Mucosa of descending colon (tissue), 3 donors: Measurements from ENCODE around the gene KLK1. TPM values are rescaled to one million over a fixed set of nuclear protein-coding genes. Genes with fewer than 3 reads are reported as not detected.

Experiments used
- ATAC-seq: fragments of 200-7000 bp; cut with Tn5 transposase; one replicate; pipeline ENCODE4 v1.9.1; 2020; ENCODE audit warnings: mild to moderate bottlenecking, moderate library complexity
- DNase-seq, 3 donors: peaks; one replicate each; pipeline ENCODE4 v3.0.0-alpha.2; 2020
- H3K36me3 ChIP-seq: fragments of 200-600 bp; one replicate; pipeline ENCODE4 v1.8.0; 2021; ENCODE audit warnings: low read depth, mild to moderate bottlenecking
- H3K4me1 ChIP-seq: fragments of 200-600 bp; one replicate; pipeline ENCODE4 v1.8.0; 2021; ENCODE audit warnings: low read depth, mild to moderate bottlenecking
- H3K4me3 ChIP-seq: fragments of 200-600 bp; one replicate; pipeline ENCODE4 v1.8.0; 2021; ENCODE audit warnings: mild to moderate bottlenecking
- H3K9me3 ChIP-seq: fragments of 200-600 bp; one replicate; pipeline ENCODE4 v1.8.0; 2021; ENCODE audit warnings: mild to moderate bottlenecking
- intact Hi-C, 2 donors: fragments of 100-400 bp; cut with DNase I in 1 of 2; cut with micrococcal nuclease in 1 of 2; formaldehyde crosslinking; loops; one replicate each; pipeline versions ENCODE4 v1.11.0 to v1.11.1; 2022; cut with DNase I, micrococcal nuclease
- total RNA-seq, 3 donors: library from RNA; stranded (reverse); fragmentation: NEBNext Ultra II Directional in 2 of 3; extraction: Animal tissue kit (Norgen Biotek cat#: 25700) in 2 of 3; gene quantifications; one replicate each; pipeline versions ENCODE4 v1.2.1 to v1.2.4, GENCODE V29; 2021 to 2023
- TF ChIP-seq, protein P1 (sequence below): fragments of 200-600 bp; IDR thresholded peaks from one replicate; pipeline ENCODE4 v1.8.0; 2022; ENCODE audit warnings: antibody characterized with exemption, mild to moderate bottlenecking
- donor health status: DM: no; HTN: no; CAD: no; lungs with moderate emphysema.
- donor health status: DM: no; HTN: no; CAD: no.
- donor health status: DM: no; HTN: yes; CAD: no.

The KLK1 gene
- total RNA-seq, 3 donors from 2014 or later = 29.3 to 130 (median 80.6) TPM

GRCh38 chr19:50861010-50861409 lies 37.4 kb upstream of the KLK1 start:
- no peaks in the 10 kb centered on the region for H3K36me3 ChIP-seq
- ATAC-seq = no peak
- intact Hi-C loops = no loop called here

GRCh38 chr19:50859849-50860248 lies 36.3 kb upstream of the KLK1 start:
- no peaks in the 10 kb centered on the region for H3K36me3 ChIP-seq
- TF ChIP-seq, protein P1, sequence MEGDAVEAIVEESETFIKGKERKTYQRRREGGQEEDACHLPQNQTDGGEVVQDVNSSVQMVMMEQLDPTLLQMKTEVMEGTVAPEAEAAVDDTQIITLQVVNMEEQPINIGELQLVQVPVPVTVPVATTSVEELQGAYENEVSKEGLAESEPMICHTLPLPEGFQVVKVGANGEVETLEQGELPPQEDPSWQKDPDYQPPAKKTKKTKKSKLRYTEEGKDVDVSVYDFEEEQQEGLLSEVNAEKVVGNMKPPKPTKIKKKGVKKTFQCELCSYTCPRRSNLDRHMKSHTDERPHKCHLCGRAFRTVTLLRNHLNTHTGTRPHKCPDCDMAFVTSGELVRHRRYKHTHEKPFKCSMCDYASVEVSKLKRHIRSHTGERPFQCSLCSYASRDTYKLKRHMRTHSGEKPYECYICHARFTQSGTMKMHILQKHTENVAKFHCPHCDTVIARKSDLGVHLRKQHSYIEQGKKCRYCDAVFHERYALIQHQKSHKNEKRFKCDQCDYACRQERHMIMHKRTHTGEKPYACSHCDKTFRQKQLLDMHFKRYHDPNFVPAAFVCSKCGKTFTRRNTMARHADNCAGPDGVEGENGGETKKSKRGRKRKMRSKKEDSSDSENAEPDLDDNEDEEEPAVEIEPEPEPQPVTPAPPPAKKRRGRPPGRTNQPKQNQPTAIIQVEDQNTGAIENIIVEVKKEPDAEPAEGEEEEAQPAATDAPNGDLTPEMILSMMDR = no peak
- no peaks in the 10 kb centered on the region for H3K9me3 ChIP-seq
- H3K4me1 ChIP-seq = no peaks in the 10 kb centered on the region
- ATAC-seq (no peak), DNase-seq (no peak)
- intact Hi-C loops = no loop called here
- no peak overlapping the region for H3K4me3 ChIP-seq

More at GRCh38 chr19:50861010-50861409, 37.4 kb upstream of the KLK1 start:
- Histone ChIP-seq H3K4me1 (no peaks in the 10 kb centered on the region), H3K4me3 (no peak overlapping the region), H3K9me3 (no peaks in the 10 kb centered on the region)
- DNase-seq = no peak
- TF ChIP-seq, protein P1 = no peak

GRCh38 chr19:50858886-50859285 lies 35.3 kb upstream of the KLK1 start:
- DNase-seq = peak; percentile 45 to 68 (median 67)
- peak; percentile 93 for ATAC-seq

GRCh38 chr19:50857366-50857765 lies 33.8 kb upstream of the KLK1 start:
- no peaks in the 10 kb centered on the region for H3K4me1 ChIP-seq
- intact Hi-C loops = no loop called here

More at GRCh38 chr19:50858886-50859285, 35.3 kb upstream of the KLK1 start:
- no peaks in the 10 kb centered on the region for H3K36me3 ChIP-seq
- no peaks in the 10 kb centered on the region for H3K4me1 ChIP-seq
- no peak overlapping the region for H3K4me3 ChIP-seq
- TF ChIP-seq, protein P1 = no peak
- no peaks in the 10 kb centered on the region for H3K9me3 ChIP-seq
- intact Hi-C loops = no loop called here

DNA sequence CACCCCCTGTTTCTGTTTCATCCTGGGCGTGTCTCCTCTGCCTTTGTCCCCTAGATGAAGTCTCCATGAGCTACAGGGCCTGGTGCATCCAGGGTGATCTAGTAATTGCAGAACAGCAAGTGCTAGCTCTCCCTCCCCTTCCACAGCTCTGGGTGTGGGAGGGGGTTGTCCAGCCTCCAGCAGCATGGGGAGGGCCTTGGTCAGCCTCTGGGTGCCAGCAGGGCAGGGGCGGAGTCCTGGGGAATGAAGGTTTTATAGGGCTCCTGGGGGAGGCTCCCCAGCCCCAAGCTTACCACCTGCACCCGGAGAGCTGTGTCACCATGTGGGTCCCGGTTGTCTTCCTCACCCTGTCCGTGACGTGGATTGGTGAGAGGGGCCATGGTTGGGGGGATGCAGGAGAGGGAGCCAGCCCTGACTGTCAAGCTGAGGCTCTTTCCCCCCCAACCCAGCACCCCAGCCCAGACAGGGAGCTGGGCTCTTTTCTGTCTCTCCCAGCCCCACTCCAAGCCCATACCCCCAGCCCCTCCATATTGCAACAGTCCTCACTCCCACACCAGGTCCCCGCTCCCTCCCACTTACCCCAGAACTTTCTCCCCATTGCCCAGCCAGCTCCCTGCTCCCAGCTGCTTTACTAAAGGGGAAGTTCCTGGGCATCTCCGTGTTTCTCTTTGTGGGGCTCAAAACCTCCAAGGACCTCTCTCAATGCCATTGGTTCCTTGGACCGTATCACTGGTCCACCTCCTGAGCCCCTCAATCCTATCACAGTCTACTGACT lies 31.2 kb upstream of the KLK1 start, which contains the start of gene KLK3:
KLK3 (plus strand) TSS at position 280 of the 775 bp plus-strand sequence; CDS start at position 321, 41 bp downstream.
- TF ChIP-seq, protein P1 = no peak
- H3K4me1 ChIP-seq = no peaks in the 10 kb centered on the region
- intact Hi-C loops = no loop called here
- DNase-seq = no peak
- no peaks in the 10 kb centered on the region for H3K36me3 ChIP-seq
- H3K4me3 ChIP-seq = no peak within 1 kb of the TSS
- no peaks in the 10 kb centered on the region for H3K9me3 ChIP-seq
- ATAC-seq = no peak

More at GRCh38 chr19:50857366-50857765, 33.8 kb upstream of the KLK1 start:
- no peak for ATAC-seq
- Histone ChIP-seq H3K4me3 (no peak overlapping the region), H3K36me3 (no peaks in the 10 kb centered on the region), H3K9me3 (no peaks in the 10 kb centered on the region)
- no peak for DNase-seq
- TF ChIP-seq, protein P1 = no peak
